Measurements from ENCODE around the gene CCNF. TPM values are rescaled to one million over a fixed set of nuclear protein-coding genes. Genes with fewer than 3 reads are reported as not detected.

Gene CCNF
- total RNA-seq, 4 donors from 2014 or later: 0.27 to 2.1 (median 0.82) TPM

GRCh38 chr16:2485811-2486507 is 56.7 kb downstream of the CCNF start:
- Histone ChIP-seq H3K36me3 (peaks cover 0 to 21% of the 10 kb centered on the region in 2 donors), H3K4me3 (no peak overlapping the region), H3K27ac (no peak overlapping the region), H3K9me3 (no peaks in the 10 kb centered on the region), H3K27me3 (no peaks in the 10 kb centered on the region), H3K4me1 (peaks cover 0 to 47% (median 10%) of the 10 kb centered on the region in 3 donors)
- no CpG with 5 or more reads among the region's 33 CpGs for WGBS, 2 donors (ENCODE audit: low coverage in 1 of 2)
- no peak for ATAC-seq
- TF ChIP-seq POLR2AphosphoS5 (IDR thresholded peaks at IDR 0.05) (no peak), EP300 (IDR thresholded peaks at IDR 0.05) (no peak), POLR2A (IDR thresholded peaks at IDR 0.05) (no peak), CTCF (IDR thresholded peaks at IDR 0.05) (no peak)

- no peaks in the 10 kb centered on the region for H3K9me3 ChIP-seq
These were observed 57.6 kb downstream of the CCNF start for GRCh38 chr16:2486645-2487516.

GRCh38 chr16:2487517-2487842 is 58.2 kb downstream of the CCNF start:
- ATAC-seq: no peak
- Histone ChIP-seq H3K9me3 (no peaks in the 10 kb centered on the region), H3K4me1 (peaks cover 0 to 41% (median 8%) of the 10 kb centered on the region in 3 donors), H3K4me3 (no peak overlapping the region), H3K36me3 (peaks cover 0 to 26% of the 10 kb centered on the region in 2 donors), H3K27me3 (no peaks in the 10 kb centered on the region), H3K27ac (no peak overlapping the region)
- 75 to 81% methylated on average over 4 of the region's 8 CpGs for WGBS, 2 donors (ENCODE audit: low coverage in 1 of 2)
- TF ChIP-seq POLR2AphosphoS5 (IDR thresholded peaks at IDR 0.05): no peak
- no peak for TF ChIP-seq CTCF (IDR thresholded peaks at IDR 0.05)
- TF ChIP-seq EP300 (IDR thresholded peaks at IDR 0.05): no peak
- no peak for TF ChIP-seq POLR2A (IDR thresholded peaks at IDR 0.05)

More at GRCh38 chr16:2486645-2487516, 57.6 kb downstream of the CCNF start:
- Histone ChIP-seq H3K4me3 (no peak overlapping the region), H3K27me3 (no peaks in the 10 kb centered on the region), H3K4me1 (peaks cover 0 to 47% (median 10%) of the 10 kb centered on the region in 3 donors), H3K27ac (no peak overlapping the region), H3K36me3 (peaks cover 0 to 21% of the 10 kb centered on the region in 2 donors)
- ATAC-seq: no peak
- WGBS, 2 donors (ENCODE audit: low coverage in 1 of 2): 65 to 67% methylated on average over 12 to 14 of the region's 29 CpGs
- TF ChIP-seq EP300 (IDR thresholded peaks at IDR 0.05): no peak
- TF ChIP-seq CTCF (IDR thresholded peaks at IDR 0.05): peak in 1 of 4 experiments; percentile 10

- WGBS, 2 donors (ENCODE audit: low coverage in 1 of 2): 40 to 89% methylated on average over 1 to 4 of the region's 15 CpGs
- ATAC-seq: no peak
- H3K27me3 ChIP-seq: no peaks in the 10 kb centered on the region
- H3K4me1 ChIP-seq: peaks cover 0 to 36% (median 4%) of the 10 kb centered on the region in 3 donors
- TF ChIP-seq EP300 (IDR thresholded peaks at IDR 0.05): no peak
- no peak for TF ChIP-seq POLR2AphosphoS5 (IDR thresholded peaks at IDR 0.05)
- no peak for TF ChIP-seq CTCF (IDR thresholded peaks at IDR 0.05)
- no peak for TF ChIP-seq POLR2A (IDR thresholded peaks at IDR 0.05)
- no peaks in the 10 kb centered on the region for H3K9me3 ChIP-seq
- peaks cover 0 to 28% of the 10 kb centered on the region in 2 donors for H3K36me3 ChIP-seq
- H3K27ac ChIP-seq: no peak overlapping the region
- no peak overlapping the region for H3K4me3 ChIP-seq
These were observed 58.8 kb downstream of the CCNF start for GRCh38 chr16:2487903-2488531.
